Natural killer cell (primary cell): ENCODE measurements around the gene IMMT. TPM values are rescaled to one million over a fixed set of nuclear protein-coding genes. Genes with fewer than 3 reads are reported as not detected.

Experiments used
- ATAC-seq, 3 donors: fragments of 150-1000 bp in 2 of 3; fragments of 200-7000 bp in 1 of 3; cut with Tn5 transposase; 1 replicate in 1 of 3; 2 replicates in 2 of 3; pipeline ENCODE4 v1.10.0; 2021; ENCODE audit warnings: mild to moderate bottlenecking in 2 of 3, moderate library complexity in 2 of 3
- DNase-seq, 2 donors: peaks; one replicate each; pipeline versions ENCODE4 v3.0.0 to v3.0.0-alpha.2; 2013 to 2021; ENCODE audit warnings: mixed read lengths in 1 of 2
- H3K27ac ChIP-seq: one replicate; pipeline ENCODE4 v1.5.1; 2013; ENCODE audit warnings: mild to moderate bottlenecking, low read length
- H3K27me3 ChIP-seq: one replicate; pipeline ENCODE4 v1.6.1; 2013; ENCODE audit warnings: low read length; ENCODE audit not compliant: control insufficient read depth, insufficient read depth
- H3K36me3 ChIP-seq: one replicate; pipeline ENCODE4 v1.6.1; 2013; ENCODE audit warnings: low read length; ENCODE audit not compliant: control insufficient read depth, insufficient read depth
- H3K4me1 ChIP-seq: one replicate; pipeline ENCODE4 v1.6.1; 2013; ENCODE audit warnings: low read length; ENCODE audit not compliant: control insufficient read depth, insufficient read depth
- H3K4me3 ChIP-seq: one replicate; pipeline ENCODE4 v1.5.1; 2013; ENCODE audit warnings: low read length
- H3K9me3 ChIP-seq: one replicate; pipeline ENCODE4 v1.6.1; 2013; ENCODE audit warnings: low read length; ENCODE audit not compliant: control insufficient read depth, insufficient read depth
- H3K27ac Mint-ChIP-seq, 2 donors: one replicate each; pipeline ENCODE4 v1.8.0; 2022; ENCODE audit warnings: mild to moderate bottlenecking in 2 of 2, mixed read lengths in 2 of 2, moderate library complexity in 1 of 2
- H3K27me3 Mint-ChIP-seq, 2 donors: one replicate each; pipeline ENCODE4 v1.8.0; 2022; ENCODE audit warnings: low read depth in 2 of 2, mixed read lengths in 2 of 2
- H3K36me3 Mint-ChIP-seq: one replicate; pipeline ENCODE4 v1.8.0; 2022; ENCODE audit warnings: mixed read lengths
- H3K4me1 Mint-ChIP-seq, 2 donors: one replicate each; pipeline ENCODE4 v1.8.0; 2022; ENCODE audit warnings: mixed read lengths in 2 of 2
- H3K4me3 Mint-ChIP-seq: one replicate; pipeline ENCODE4 v1.8.0; 2022; ENCODE audit warnings: mild to moderate bottlenecking, moderate library complexity, mixed read lengths
- H3K9me3 Mint-ChIP-seq, 2 donors: one replicate each; pipeline ENCODE4 v1.8.0; 2022; ENCODE audit warnings: mixed read lengths in 2 of 2
- CTCF ChIP-seq: fragments of 200-600 bp; IDR thresholded peaks from one replicate; pipeline ENCODE4 v1.8.0; 2022; ENCODE audit warnings: antibody characterized with exemption
- WGBS: methylation state at CpG from one replicate; pipeline ENCODE4 v1.1.7; 2013; ENCODE audit warnings: missing lambda C conversion rate; ENCODE audit not compliant: insufficient coverage; 5-methylcytosine and 5-hydroxymethylcytosine counted together
- intact Hi-C: fragments of 100-400 bp; cut with micrococcal nuclease; formaldehyde crosslinking; loops from one replicate; pipeline ENCODE4 v1.14.2; 2022
- total RNA-seq, 4 donors: library from RNA; stranded (reverse); fragments of 120-200 nt in 1 of 4; gene quantifications; one replicate each; pipeline versions ENCODE4 v1.2.3 to v1.2.4, GENCODE V29; 2013 to 2022

The IMMT gene
- total RNA-seq, 3 donors from 2014 or later (not counting 1 experiment from before 2014, with no cell fraction given), result 54.5 to 62.6 (median 59.0) TPM

- Mint-ChIP-seq H3K4me1 (peaks cover 0 to 7% of the 10 kb centered on the region in 2 donors), H3K36me3 (peaks cover 52% of the 10 kb centered on the region), H3K9me3 (no peaks in the 10 kb centered on the region), H3K27me3 (no peaks in the 10 kb centered on the region), H3K27ac (peak overlapping the region in 1 of 2 donors; percentile 20), H3K4me3 (no peak overlapping the region)
- no peak overlapping the region for H3K4me3 ChIP-seq
- ATAC-seq (no peak), DNase-seq (no peak)
- H3K27ac ChIP-seq, result no peak overlapping the region
- WGBS, result 100% methylated on average over 2 of the region's 2 CpGs
- intact Hi-C loops, result no loop called here
- H3K36me3 ChIP-seq, result peaks cover 83% of the 10 kb centered on the region
- H3K27me3 ChIP-seq, result no peaks in the 10 kb centered on the region
- no peaks in the 10 kb centered on the region for H3K4me1 ChIP-seq
- no peak for TF ChIP-seq CTCF
- no peaks in the 10 kb centered on the region for H3K9me3 ChIP-seq
Measured at GRCh38 chr2:86136141-86136540, 59.1 kb downstream of the IMMT start.

GRCh38 chr2:86135653-86136052 is 59.6 kb downstream of the IMMT start:
- no peaks in the 10 kb centered on the region for H3K4me1 ChIP-seq
- H3K27ac Mint-ChIP-seq, result peak overlapping the region in 1 of 2 donors; percentile 20
- H3K27ac ChIP-seq, result no peak overlapping the region
- no peak overlapping the region for H3K4me3 ChIP-seq
- H3K36me3 Mint-ChIP-seq, result peaks cover 52% of the 10 kb centered on the region
- no peaks in the 10 kb centered on the region for H3K9me3 ChIP-seq
- peaks cover 88% of the 10 kb centered on the region for H3K36me3 ChIP-seq
- 95% methylated on average over 5 of the region's 5 CpGs for WGBS
- intact Hi-C loops, result no loop called here
- no peak for ATAC-seq
- no peaks in the 10 kb centered on the region for H3K27me3 ChIP-seq
- H3K27me3 Mint-ChIP-seq, result no peaks in the 10 kb centered on the region
- no peak overlapping the region for H3K4me3 Mint-ChIP-seq
- peaks cover 0 to 7% of the 10 kb centered on the region in 2 donors for H3K4me1 Mint-ChIP-seq
- H3K9me3 Mint-ChIP-seq, result no peaks in the 10 kb centered on the region
- DNase-seq, result no peak
- TF ChIP-seq CTCF, result no peak

- intact Hi-C loops, result no loop called here
Measured at GRCh38 chr2:86134709-86135108, 60.6 kb downstream of the IMMT start.

More at GRCh38 chr2:86134709-86135108, 60.6 kb downstream of the IMMT start:
- no peak for TF ChIP-seq CTCF
- no peak overlapping the region for H3K27ac ChIP-seq
- peaks cover 0 to 7% of the 10 kb centered on the region in 2 donors for H3K4me1 Mint-ChIP-seq
- H3K27ac Mint-ChIP-seq, result no peak overlapping the region
- H3K4me1 ChIP-seq, result no peaks in the 10 kb centered on the region
- WGBS, result 96% methylated on average over 4 of the region's 4 CpGs
- H3K36me3 Mint-ChIP-seq, result peaks cover 52% of the 10 kb centered on the region
- peaks cover 93% of the 10 kb centered on the region for H3K36me3 ChIP-seq
- H3K9me3 Mint-ChIP-seq, result no peaks in the 10 kb centered on the region
- H3K27me3 Mint-ChIP-seq, result no peaks in the 10 kb centered on the region
- ATAC-seq (no peak), DNase-seq (no peak)
- H3K27me3 ChIP-seq, result no peaks in the 10 kb centered on the region
- H3K4me3 Mint-ChIP-seq, result no peak overlapping the region
- no peaks in the 10 kb centered on the region for H3K9me3 ChIP-seq
- H3K4me3 ChIP-seq, result no peak overlapping the region
